Muscle layer of colon (tissue), 2 donors: ENCODE data around the gene MGMT.

Experiments used
- H3K27ac ChIP-seq: one replicate; pipeline ENCODE4 v1.7.0; 2013; ENCODE audit warnings: low read depth, mild to moderate bottlenecking, low read length, moderate library complexity
- H3K27me3 ChIP-seq, 2 donors: one replicate each; pipeline ENCODE4 v1.7.0; 2013; ENCODE audit warnings: low read length in 2 of 2, mild to moderate bottlenecking in 2 of 2; ENCODE audit not compliant: insufficient read depth in 2 of 2, control insufficient read depth in 1 of 2
- H3K36me3 ChIP-seq: one replicate; pipeline ENCODE4 v1.7.0; 2013; ENCODE audit warnings: mild to moderate bottlenecking, low read length; ENCODE audit not compliant: insufficient read depth
- H3K4me1 ChIP-seq: one replicate; pipeline ENCODE4 v1.7.0; 2013; ENCODE audit warnings: mild to moderate bottlenecking, low read length; ENCODE audit not compliant: insufficient read depth
- H3K4me3 ChIP-seq, 2 donors: one replicate each; pipeline ENCODE4 v1.7.0; 2013; ENCODE audit warnings: low read length in 2 of 2, low read depth in 1 of 2, mild to moderate bottlenecking in 1 of 2, moderate library complexity in 1 of 2
- H3K9ac ChIP-seq: one replicate; pipeline ENCODE4 v1.7.0; 2013; ENCODE audit warnings: low read length
- H3K9me3 ChIP-seq: one replicate; pipeline ENCODE4 v1.7.0; 2013; ENCODE audit warnings: mild to moderate bottlenecking, low read length
- donor health status: abdominal sarcoma.
- donor health status: Adenocarcinoma of cecum.

MGMT gene

GRCh38 chr10:129440722-129441316 is 26.2 kb upstream of the MGMT start:
- Histone ChIP-seq H3K36me3 (no peaks in the 10 kb centered on the region), H3K4me1 (no peaks in the 10 kb centered on the region), H3K27me3 (no peaks in the 10 kb centered on the region), H3K9ac (no peak overlapping the region), H3K4me3 (no peak overlapping the region), H3K9me3 (no peaks in the 10 kb centered on the region), H3K27ac (no peak overlapping the region)

DNA sequence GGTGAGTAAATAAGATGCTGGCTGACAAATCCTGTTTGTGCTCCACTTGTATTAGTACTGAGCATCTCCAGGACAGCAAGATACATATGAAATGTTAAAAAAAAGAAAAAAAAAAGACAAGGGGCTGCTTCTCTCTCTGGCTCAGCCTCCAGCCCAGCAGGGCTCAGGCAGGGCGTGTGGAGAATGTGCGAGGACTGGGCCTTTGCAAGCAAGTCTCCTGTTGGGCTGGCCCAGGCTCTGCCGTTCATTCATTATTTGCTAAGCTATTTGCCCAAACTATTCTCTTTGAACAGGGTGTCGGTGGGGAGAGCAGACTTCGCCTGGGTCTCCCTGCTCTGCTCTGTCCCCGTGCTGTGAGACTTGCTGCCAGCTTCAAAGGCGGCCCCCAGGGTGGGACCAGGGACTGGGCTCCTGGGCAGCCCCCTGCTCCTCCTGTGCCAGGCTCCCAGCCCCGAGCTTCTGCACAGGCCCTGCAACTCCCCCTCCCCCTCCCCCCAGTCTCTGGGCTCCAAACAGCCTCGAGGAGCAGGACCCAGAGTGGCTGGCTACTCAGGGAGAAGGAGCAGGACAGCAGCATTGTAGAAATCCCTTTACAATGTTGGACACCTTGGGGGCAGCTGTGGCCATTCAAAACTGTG is 25.6 kb upstream of the MGMT start:
- H3K4me1 ChIP-seq = no peaks in the 10 kb centered on the region
- H3K4me3 ChIP-seq = no peak overlapping the region
- no peaks in the 10 kb centered on the region for H3K36me3 ChIP-seq
- H3K9me3 ChIP-seq = no peaks in the 10 kb centered on the region
- H3K27me3 ChIP-seq = no peaks in the 10 kb centered on the region
- H3K27ac ChIP-seq = no peak overlapping the region
- no peak overlapping the region for H3K9ac ChIP-seq

- Histone ChIP-seq H3K9ac (no peak overlapping the region), H3K4me3 (no peak overlapping the region), H3K27me3 (no peaks in the 10 kb centered on the region), H3K27ac (no peak overlapping the region), H3K9me3 (no peaks in the 10 kb centered on the region), H3K36me3 (no peaks in the 10 kb centered on the region), H3K4me1 (no peaks in the 10 kb centered on the region)
Measured at GRCh38 chr10:129442866-129443265, 24.2 kb upstream of the MGMT start.

- Histone ChIP-seq H3K4me3 (no peak overlapping the region), H3K27ac (no peak overlapping the region), H3K9me3 (no peaks in the 10 kb centered on the region), H3K36me3 (no peaks in the 10 kb centered on the region), H3K4me1 (no peaks in the 10 kb centered on the region), H3K9ac (no peak overlapping the region), H3K27me3 (no peaks in the 10 kb centered on the region)
Measured at GRCh38 chr10:129444359-129444758, 22.7 kb upstream of the MGMT start.

GRCh38 chr10:129445436-129446182 is 21.4 kb upstream of the MGMT start:
- H3K9ac ChIP-seq = no peak overlapping the region

DNA sequence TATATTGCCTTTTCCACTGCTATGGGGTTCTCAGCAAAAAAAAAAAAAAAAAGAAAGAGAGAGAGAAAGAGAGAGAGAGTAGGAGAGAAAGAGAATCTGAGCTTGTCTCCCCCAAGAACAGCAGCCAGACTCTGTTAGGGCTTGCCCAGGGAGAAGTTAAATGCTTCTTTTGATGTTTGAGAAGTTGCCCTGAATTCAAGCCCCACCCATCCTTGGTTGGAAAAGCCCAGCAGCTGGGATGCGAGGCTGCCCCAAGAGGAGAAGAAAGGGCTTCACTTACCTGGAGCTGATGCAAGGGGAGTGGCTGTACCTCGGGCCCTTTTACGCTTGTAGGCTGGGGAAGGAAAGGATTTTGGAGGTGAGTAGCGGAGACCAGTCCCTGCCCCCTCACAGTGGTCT is 20.9 kb upstream of the MGMT start:
- no peaks in the 10 kb centered on the region for H3K27me3 ChIP-seq
- no peaks in the 10 kb centered on the region for H3K4me1 ChIP-seq
- no peak overlapping the region for H3K9ac ChIP-seq
- no peaks in the 10 kb centered on the region for H3K9me3 ChIP-seq
- no peak overlapping the region for H3K27ac ChIP-seq
- H3K36me3 ChIP-seq = no peaks in the 10 kb centered on the region
- no peak overlapping the region for H3K4me3 ChIP-seq

More at GRCh38 chr10:129445436-129446182, 21.4 kb upstream of the MGMT start:
- H3K4me1 ChIP-seq = no peaks in the 10 kb centered on the region
- no peaks in the 10 kb centered on the region for H3K27me3 ChIP-seq
- no peak overlapping the region for H3K27ac ChIP-seq
- no peaks in the 10 kb centered on the region for H3K9me3 ChIP-seq
- H3K36me3 ChIP-seq = no peaks in the 10 kb centered on the region
- H3K4me3 ChIP-seq = no peak overlapping the region

DNA sequence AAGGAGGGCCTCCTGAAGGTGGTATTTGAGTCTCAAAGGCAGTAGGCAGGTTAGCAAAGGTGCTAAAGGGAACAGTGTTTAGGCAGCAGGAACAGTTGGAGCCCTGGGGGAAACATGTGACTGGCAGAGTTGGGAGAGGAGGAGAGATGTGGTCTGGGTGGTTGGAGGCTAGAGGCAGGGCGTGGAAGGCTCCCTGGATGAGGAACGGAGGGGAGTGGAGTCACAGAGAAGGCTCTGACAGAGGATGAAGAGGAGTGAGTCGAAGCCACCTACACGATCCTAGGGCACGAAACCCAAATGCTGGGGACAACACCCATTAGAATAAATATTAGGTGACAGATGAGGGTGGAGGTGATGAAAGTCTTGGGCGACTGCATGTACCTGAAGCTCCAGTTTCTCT is 19.6 kb upstream of the MGMT start:
- Histone ChIP-seq H3K9ac (no peak overlapping the region), H3K36me3 (no peaks in the 10 kb centered on the region), H3K9me3 (no peaks in the 10 kb centered on the region), H3K27me3 (no peaks in the 10 kb centered on the region), H3K4me3 (no peak overlapping the region), H3K27ac (no peak overlapping the region), H3K4me1 (no peaks in the 10 kb centered on the region)

DNA sequence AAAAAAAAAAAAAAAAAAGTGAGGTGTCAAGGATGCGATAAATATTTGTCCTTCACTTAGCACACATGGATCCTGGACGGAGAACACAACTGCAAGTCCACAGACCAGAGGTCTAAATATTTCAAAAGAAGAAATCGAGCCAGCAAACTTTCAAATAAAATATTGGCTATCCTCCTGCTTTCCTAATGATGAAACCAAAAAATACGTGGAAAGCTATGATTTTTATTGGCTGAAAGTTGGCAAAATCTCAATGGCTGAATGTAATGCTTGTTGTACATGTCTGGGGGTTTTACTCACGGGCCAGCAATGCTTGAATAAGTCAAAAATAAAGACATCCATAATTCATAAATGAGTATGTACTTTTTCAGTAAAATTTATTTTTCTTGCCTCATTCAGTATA is 19.0 kb upstream of the MGMT start:
- Histone ChIP-seq H3K9me3 (no peaks in the 10 kb centered on the region), H3K9ac (no peak overlapping the region), H3K27me3 (no peaks in the 10 kb centered on the region), H3K4me1 (no peaks in the 10 kb centered on the region), H3K4me3 (no peak overlapping the region), H3K27ac (no peak overlapping the region), H3K36me3 (no peaks in the 10 kb centered on the region)

DNA sequence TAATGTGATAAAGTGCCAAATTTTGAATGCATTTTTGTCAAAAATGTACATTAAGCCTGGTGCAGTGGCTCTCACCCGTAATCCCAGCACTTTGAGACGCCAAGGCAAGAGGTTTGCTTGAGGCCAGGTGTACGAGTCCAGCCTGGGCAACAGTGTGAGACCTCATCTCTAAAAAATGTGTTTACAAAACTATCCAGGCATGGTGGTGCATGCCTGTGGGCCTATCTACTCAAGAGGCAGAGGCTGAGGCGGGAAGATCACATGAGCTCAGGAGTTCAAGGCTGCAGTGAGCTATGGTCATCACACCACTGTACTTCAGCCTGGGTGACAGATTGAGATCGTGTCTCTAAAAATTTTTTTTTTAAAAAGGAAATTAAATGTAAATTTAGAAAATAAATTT is 18.5 kb upstream of the MGMT start:
- H3K9me3 ChIP-seq = no peaks in the 10 kb centered on the region
- H3K9ac ChIP-seq = no peak overlapping the region
- H3K4me1 ChIP-seq = no peaks in the 10 kb centered on the region
- H3K27ac ChIP-seq = no peak overlapping the region
- H3K27me3 ChIP-seq = no peaks in the 10 kb centered on the region
- no peak overlapping the region for H3K4me3 ChIP-seq
- H3K36me3 ChIP-seq = no peaks in the 10 kb centered on the region

GRCh38 chr10:129449893-129450292 is 17.1 kb upstream of the MGMT start:
- Histone ChIP-seq H3K4me1 (no peaks in the 10 kb centered on the region), H3K27me3 (no peaks in the 10 kb centered on the region), H3K36me3 (no peaks in the 10 kb centered on the region)

GRCh38 chr10:129450391-129450790 is 16.6 kb upstream of the MGMT start:
- Histone ChIP-seq H3K36me3 (no peaks in the 10 kb centered on the region), H3K27ac (no peak overlapping the region), H3K4me1 (no peaks in the 10 kb centered on the region), H3K9me3 (no peaks in the 10 kb centered on the region), H3K27me3 (no peaks in the 10 kb centered on the region), H3K9ac (no peak overlapping the region), H3K4me3 (no peak overlapping the region)

More at GRCh38 chr10:129449893-129450292, 17.1 kb upstream of the MGMT start:
- Histone ChIP-seq H3K9ac (no peak overlapping the region), H3K9me3 (no peaks in the 10 kb centered on the region), H3K4me3 (no peak overlapping the region), H3K27ac (no peak overlapping the region)
